Thoracic aorta (tissue), 2 donors: Measurements from ENCODE around the gene ACY1. TPM values are rescaled to one million over a fixed set of nuclear protein-coding genes. Genes with fewer than 3 reads are reported as not detected.
A peak's percentile ranks its signal among the peaks of the same experiment; 100 is the strongest.

Source experiments
- ATAC-seq: fragments of 150-250 bp; one replicate; pipeline ENCODE4 v1.8.0; 2017; ENCODE audit warnings: low read depth; ENCODE audit not compliant: insufficient number of reproducible peaks, low FRiP score
- DNase-seq: peaks from one replicate; pipeline ENCODE4 v3.0.0-alpha.2; 2020; ENCODE audit warnings: low spot score
- H3K27ac ChIP-seq, 2 donors: fragments of 200-600 bp; sonication (generic); 1 replicate in 1 of 2; 2 replicates in 1 of 2; pipeline ENCODE4 v1.5.1; 2016; ENCODE audit warnings: mild to moderate bottlenecking in 2 of 2, moderate library complexity in 2 of 2
- H3K27me3 ChIP-seq: fragments of 200-600 bp; sonication (generic); replicated peaks from 2 replicates; pipeline ENCODE4 v1.6.0; 2016; ENCODE audit warnings: mild to moderate bottlenecking; ENCODE audit not compliant: insufficient read depth
- H3K36me3 ChIP-seq: fragments of 200-600 bp; sonication (generic); one replicate; pipeline ENCODE4 v1.5.1; 2016
- H3K4me1 ChIP-seq, 2 donors: fragments of 200-600 bp; sonication (generic); 1 replicate in 1 of 2; 2 replicates in 1 of 2; pipeline versions ENCODE4 v1.5.1 to v1.6.0; 2016; ENCODE audit warnings: low read depth in 2 of 2, mild to moderate bottlenecking in 1 of 2; ENCODE audit not compliant: control insufficient read depth in 1 of 2
- H3K4me3 ChIP-seq: fragments of 200-600 bp; sonication (generic); 2 replicates; pipeline ENCODE4 v1.5.1; 2016; ENCODE audit warnings: mild to moderate bottlenecking
- H3K9me3 ChIP-seq: fragments of 200-600 bp; sonication (generic); 2 replicates; pipeline ENCODE4 v1.5.1; 2016
- CTCF ChIP-seq: fragments of 200-600 bp; sonication (generic); IDR thresholded peaks from one replicate; pipeline ENCODE4 v1.5.1; 2019; ENCODE audit warnings: antibody characterized with exemption
- total RNA-seq, 2 donors: library from RNA; depleted of rRNA; stranded (reverse); fragments of >200 nt; gene quantifications; one replicate each; pipeline versions ENCODE4 v1.1.0 to v1.2.3, GENCODE V29; 2016

Gene ACY1
- total RNA-seq, 2 donors from 2014 or later = 6.1 to 12.3 TPM

GRCh38 chr3:51959651-51960050 is 23.7 kb upstream of the ACY1 start:
- no peak for TF ChIP-seq CTCF
- H3K4me1 ChIP-seq = peaks cover 10 to 51% of the 10 kb centered on the region in 2 donors

DNA sequence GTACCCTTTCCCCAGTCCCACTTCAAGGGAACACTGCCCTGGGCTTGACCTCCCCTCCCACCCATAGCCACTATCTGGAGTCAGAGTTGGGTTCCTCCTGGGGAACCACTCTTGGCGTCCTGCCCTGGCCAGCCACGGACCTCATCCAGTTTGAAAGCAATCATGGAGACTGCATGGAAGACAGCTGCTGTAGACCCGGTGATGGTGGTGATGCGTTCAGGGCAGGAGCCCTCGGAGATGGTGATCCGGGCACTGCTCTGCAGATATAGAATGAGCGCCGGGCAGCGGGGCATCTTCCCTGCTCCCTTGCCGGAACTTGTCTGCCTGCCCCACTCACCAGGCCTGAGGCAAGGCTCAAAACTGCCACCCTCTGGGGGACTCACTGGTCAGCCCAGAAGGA is 22.9 kb upstream of the ACY1 start:
- DNase-seq = no peak
- TF ChIP-seq CTCF = no peak

More at GRCh38 chr3:51959651-51960050, 23.7 kb upstream of the ACY1 start:
- Histone ChIP-seq H3K9me3 (no peaks in the 10 kb centered on the region), H3K27ac (no peak overlapping the region), H3K4me3 (no peak overlapping the region), H3K36me3 (peaks cover 17% of the 10 kb centered on the region), H3K27me3 (no peaks in the 10 kb centered on the region)
- DNase-seq = no peak
- no peak for ATAC-seq

DNA sequence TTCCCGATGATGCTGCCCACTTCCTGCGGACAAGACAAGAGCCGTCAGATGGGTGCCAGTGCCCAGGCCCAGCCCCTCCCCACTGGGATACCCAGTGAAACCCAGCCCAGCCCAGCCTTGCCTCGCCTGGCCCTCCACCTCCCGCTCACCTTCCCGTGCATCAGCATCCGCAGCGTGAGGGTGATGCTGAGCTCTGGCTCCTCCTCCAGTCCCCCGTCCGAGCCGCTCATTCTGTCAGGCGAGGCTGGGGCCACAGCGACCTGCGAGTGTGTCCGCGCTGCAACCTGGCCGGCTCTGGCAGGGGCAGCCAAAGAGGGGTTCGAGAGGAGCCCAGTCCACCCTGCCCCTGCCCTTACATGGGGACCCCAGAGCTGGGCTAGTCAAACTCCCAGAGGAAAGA is 22.3 kb upstream of the ACY1 start:
- Histone ChIP-seq H3K27ac (no peak overlapping the region), H3K4me1 (peaks cover 24 to 56% of the 10 kb centered on the region in 2 donors), H3K36me3 (peaks cover 17% of the 10 kb centered on the region), H3K27me3 (no peaks in the 10 kb centered on the region), H3K4me3 (no peak overlapping the region), H3K9me3 (no peaks in the 10 kb centered on the region)
- DNase-seq (no peak), ATAC-seq (no peak)
- TF ChIP-seq CTCF = no peak

More for the DNA sequence above, 22.9 kb upstream of the ACY1 start:
- Histone ChIP-seq H3K27me3 (no peaks in the 10 kb centered on the region), H3K4me3 (no peak overlapping the region), H3K4me1 (peaks cover 18 to 56% of the 10 kb centered on the region in 2 donors), H3K27ac (no peak overlapping the region), H3K36me3 (peaks cover 17% of the 10 kb centered on the region), H3K9me3 (no peaks in the 10 kb centered on the region)
- no peak for ATAC-seq

DNA sequence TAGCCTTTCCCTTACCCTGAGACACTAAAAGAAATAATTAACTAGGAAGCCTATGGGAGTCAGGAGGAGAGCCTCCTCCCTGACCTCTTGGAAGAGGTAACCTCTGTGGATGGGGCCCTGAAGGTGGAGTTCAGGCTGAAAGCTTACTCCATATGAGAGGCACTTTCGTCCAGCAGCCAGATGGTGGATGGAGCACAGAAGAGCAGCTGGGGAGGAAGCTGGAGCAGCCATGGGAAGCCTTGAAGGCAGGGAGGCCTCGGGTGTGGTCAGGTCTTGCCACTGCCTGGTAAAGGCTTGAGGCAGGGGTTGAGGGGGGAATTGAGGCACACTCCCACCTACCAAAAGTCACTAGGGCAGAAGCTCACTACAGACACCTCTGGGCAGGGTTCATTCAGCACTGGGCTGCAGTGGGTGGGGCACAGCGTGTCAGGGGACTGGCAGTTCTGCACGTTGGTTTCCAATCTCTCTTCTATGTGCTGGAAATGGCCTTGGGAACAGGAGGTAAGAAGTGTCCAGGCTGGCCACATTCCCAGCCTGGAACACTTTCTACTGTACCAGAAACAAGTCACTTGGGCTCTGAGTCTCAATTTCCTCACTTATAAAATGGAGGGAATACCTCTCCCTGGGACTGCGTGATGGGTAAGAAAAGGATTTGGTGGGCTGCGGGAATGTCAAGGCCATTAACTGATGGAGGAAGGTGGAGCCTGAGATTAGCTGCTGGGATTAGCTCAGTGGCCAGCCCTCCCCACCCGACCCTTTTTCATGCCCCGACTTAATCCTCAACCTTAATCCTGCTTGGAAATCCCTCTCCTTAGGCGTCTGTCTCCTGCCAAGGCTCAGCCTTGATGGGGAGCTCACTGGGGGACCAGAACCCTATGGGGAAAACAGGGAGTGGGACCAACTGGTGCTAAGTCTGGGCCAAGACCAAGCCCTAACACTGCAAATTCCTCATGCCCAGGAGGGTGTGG is 21.4 kb upstream of the ACY1 start:
- Histone ChIP-seq H3K4me3 (no peak overlapping the region), H3K9me3 (no peaks in the 10 kb centered on the region), H3K36me3 (peaks cover 17% of the 10 kb centered on the region), H3K27me3 (no peaks in the 10 kb centered on the region), H3K27ac (no peak overlapping the region), H3K4me1 (peaks cover 27 to 54% of the 10 kb centered on the region in 2 donors)
- TF ChIP-seq CTCF = no peak
- DNase-seq = no peak
- no peak for ATAC-seq

- Histone ChIP-seq H3K9me3 (no peaks in the 10 kb centered on the region), H3K4me3 (no peak overlapping the region), H3K27ac (peak overlapping the region in 1 of 2 donors; percentile 2), H3K4me1 (peaks cover 29 to 55% of the 10 kb centered on the region in 2 donors), H3K27me3 (no peaks in the 10 kb centered on the region), H3K36me3 (peaks cover 17% of the 10 kb centered on the region)
- no peak for ATAC-seq
- no peak for DNase-seq
- TF ChIP-seq CTCF = no peak
Measured at GRCh38 chr3:51962854-51963530, 20.3 kb upstream of the ACY1 start.
